Left lung (tissue), 10 donors: ENCODE results near the gene ARID3C. TPM values are rescaled to one million over a fixed set of nuclear protein-coding genes. Genes with fewer than 3 reads are reported as not detected.

Experiments used
- ATAC-seq: fragments of 200-7000 bp; cut with Tn5 transposase; one replicate; pipeline ENCODE4 v1.9.1; 2020; ENCODE audit warnings: moderate library complexity
- DNase-seq, 4 donors: peaks; one replicate each; pipeline ENCODE4 v3.0.0-alpha.2; 2013 to 2020
- H3K27ac ChIP-seq, 2 donors: fragments of 200-600 bp; sonication (generic) in 1 of 2; one replicate each; pipeline versions ENCODE4 v1.5.0 to v1.8.0; 2020 to 2021
- H3K27me3 ChIP-seq, 2 donors: fragments of 200-600 bp; sonication (generic) in 1 of 2; one replicate each; pipeline versions ENCODE4 v1.5.0 to v1.8.0; 2020 to 2021
- H3K36me3 ChIP-seq, 2 donors: fragments of 200-600 bp; sonication (generic) in 1 of 2; one replicate each; pipeline versions ENCODE4 v1.5.0 to v1.8.0; 2020 to 2021
- H3K4me1 ChIP-seq, 2 donors: fragments of 200-600 bp; one replicate each; pipeline ENCODE4 v1.8.0; 2021
- H3K4me3 ChIP-seq, 2 donors: fragments of 200-600 bp; sonication (generic) in 1 of 2; one replicate each; pipeline versions ENCODE4 v1.5.0 to v1.8.0; 2020 to 2021; ENCODE audit warnings: mild to moderate bottlenecking in 1 of 2
- H3K9me3 ChIP-seq, 2 donors: fragments of 200-600 bp; sonication (generic) in 1 of 2; one replicate each; pipeline versions ENCODE4 v1.5.0 to v1.8.0; 2020 to 2021
- CTCF ChIP-seq, 2 donors: fragments of 200-600 bp; sonication (generic) in 1 of 2; IDR thresholded peaks; one replicate each; pipeline versions ENCODE4 v1.5.0 to v1.8.0; 2021; ENCODE audit warnings: antibody characterized with exemption in 2 of 2
- intact Hi-C, 2 donors: fragments of 100-400 bp; cut with DNase I; formaldehyde crosslinking; loops; one replicate each; pipeline versions ENCODE4 v1.11.2 to v1.14.2; 2022
- polyA plus RNA-seq, 6 donors: library from polyadenylated mRNA; unstranded; fragments of 120-200 nt; gene quantifications; one replicate each; pipeline ENCODE4 v1.2.1, GENCODE V29; 2013; ENCODE audit not compliant: insufficient read length in 6 of 6
- total RNA-seq, 2 donors: library from RNA; stranded (reverse); fragmentation: NEBNext Ultra II Directional; extraction: Animal tissue kit (Norgen Biotek cat#: 25700); gene quantifications; one replicate each; pipeline ENCODE4 v1.2.1, GENCODE V29; 2021
- donor health status: DM: no; HTN: yes; CAD: no.
- donor health status: DM: no; HTN: no; CAD: no.

The ARID3C gene
- total and polyA plus RNA-seq, 8 donors, result 0.13 to 0.24 (median 0.15) TPM; not detected in 5

GRCh38 chr9:34584970-34585369, 43.9 kb downstream of the ARID3C start:
- H3K27me3 ChIP-seq, result peaks cover 28 to 100% of the 10 kb centered on the region in 2 donors

GRCh38 chr9:34582787-34583186, 46.1 kb downstream of the ARID3C start:
- no peak overlapping the region for H3K27ac ChIP-seq
- no peak for TF ChIP-seq CTCF (IDR thresholded peaks at IDR 0.05)
- H3K36me3 ChIP-seq, result no peaks in the 10 kb centered on the region
- ATAC-seq (no peak), DNase-seq (no peak)
- peaks cover 0 to 7% of the 10 kb centered on the region in 2 donors for H3K4me1 ChIP-seq
- intact Hi-C loops, result no loop called here
- no peaks in the 10 kb centered on the region for H3K9me3 ChIP-seq
- peaks cover 20 to 100% of the 10 kb centered on the region in 2 donors for H3K27me3 ChIP-seq
- no peak overlapping the region for H3K4me3 ChIP-seq

More at GRCh38 chr9:34584970-34585369, 43.9 kb downstream of the ARID3C start:
- TF ChIP-seq CTCF (IDR thresholded peaks at IDR 0.05), result no peak
- H3K9me3 ChIP-seq, result no peaks in the 10 kb centered on the region
- H3K4me1 ChIP-seq, result peaks cover 1 to 14% of the 10 kb centered on the region in 2 donors
- H3K4me3 ChIP-seq, result no peak overlapping the region
- intact Hi-C loops, result no loop called here
- H3K27ac ChIP-seq, result no peak overlapping the region
- DNase-seq (no peak), ATAC-seq (no peak)
- H3K36me3 ChIP-seq, result no peaks in the 10 kb centered on the region

GRCh38 chr9:34581318-34581717, 47.5 kb downstream of the ARID3C start:
- H3K36me3 ChIP-seq, result no peaks in the 10 kb centered on the region
- H3K9me3 ChIP-seq, result no peaks in the 10 kb centered on the region
- no peak for DNase-seq
- ATAC-seq, result no peak
- no peak overlapping the region for H3K4me3 ChIP-seq
- no peak overlapping the region for H3K27ac ChIP-seq
- peaks cover 17 to 100% of the 10 kb centered on the region in 2 donors for H3K27me3 ChIP-seq
- no peak for TF ChIP-seq CTCF (IDR thresholded peaks at IDR 0.05)
- intact Hi-C loops, result no loop called here
- H3K4me1 ChIP-seq, result peaks cover 0 to 7% of the 10 kb centered on the region in 2 donors

- intact Hi-C loops, result no loop called here
- TF ChIP-seq CTCF (IDR thresholded peaks at IDR 0.05), result no peak
These were observed 48.5 kb downstream of the ARID3C start for GRCh38 chr9:34580358-34580757.

GRCh38 chr9:34579808-34580163, 49.1 kb downstream of the ARID3C start:
- no peak overlapping the region for H3K27ac ChIP-seq
- ATAC-seq (no peak), DNase-seq (no peak)
- H3K9me3 ChIP-seq, result no peaks in the 10 kb centered on the region
- no peak overlapping the region for H3K4me3 ChIP-seq
- intact Hi-C loops, result no loop called here
- H3K27me3 ChIP-seq, result peaks cover 17 to 100% of the 10 kb centered on the region in 2 donors
- H3K36me3 ChIP-seq, result no peaks in the 10 kb centered on the region
- TF ChIP-seq CTCF (IDR thresholded peaks at IDR 0.05), result no peak
- peaks cover 0 to 7% of the 10 kb centered on the region in 2 donors for H3K4me1 ChIP-seq

More at GRCh38 chr9:34580358-34580757, 48.5 kb downstream of the ARID3C start:
- Histone ChIP-seq H3K9me3 (no peaks in the 10 kb centered on the region), H3K27ac (no peak overlapping the region), H3K4me1 (peaks cover 0 to 7% of the 10 kb centered on the region in 2 donors), H3K4me3 (no peak overlapping the region), H3K27me3 (peaks cover 17 to 100% of the 10 kb centered on the region in 2 donors), H3K36me3 (no peaks in the 10 kb centered on the region)
- DNase-seq (no peak), ATAC-seq (no peak)
